Renal cortex interstitium (tissue), 11 donors: ENCODE results near the gene ADGRB3. TPM values are rescaled to one million over a fixed set of nuclear protein-coding genes. Genes with fewer than 3 reads are reported as not detected.
A peak's percentile ranks its signal among the peaks of the same experiment; 100 is the strongest.
"Not testable (repeated sequence)": the region's sequence is repeated elsewhere in the genome, so short reads cannot be mapped to it uniquely, and the experiment has no call there.

Experiments used
- DNase-seq, 11 donors: peaks; one replicate each; pipeline ENCODE4 v3.0.0-alpha.2; 2013; ENCODE audit warnings: low read depth in 9 of 11, low spot score in 4 of 11; ENCODE audit errors: extremely low read depth in 1 of 11
- polyA plus RNA-seq, 3 donors: library from polyadenylated mRNA; unstranded; fragments of 120-200 nt; gene quantifications; one replicate each; pipeline ENCODE4 v1.2.1, GENCODE V29; 2013; ENCODE audit not compliant: insufficient read length in 3 of 3

ADGRB3 gene
- polyA plus RNA-seq, 3 donors, result 3.3 to 3.6 (median 3.6) TPM

DNA sequence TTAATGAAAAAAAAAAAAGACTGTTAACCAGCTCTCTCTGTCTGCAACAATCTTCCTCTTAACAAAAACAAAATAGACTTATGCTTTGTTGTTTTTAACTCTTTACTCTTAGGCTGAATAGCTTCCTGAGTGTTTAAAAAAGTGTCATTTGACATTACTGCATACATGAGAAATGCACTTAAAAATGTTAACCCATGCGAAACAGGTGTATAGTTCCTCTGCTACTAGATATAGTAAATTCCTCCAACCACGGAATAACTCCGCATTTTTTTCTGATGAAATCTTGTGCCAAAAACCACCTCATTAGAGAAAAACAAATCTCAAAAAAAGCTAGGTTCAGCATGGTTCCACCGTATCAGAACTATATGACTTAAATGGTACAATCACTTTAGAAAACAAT, 426.0 kb downstream of the ADGRB3 start:
- DNase-seq, result peak in 1 of 11 donors; percentile 5

- DNase-seq, result no peak
Measured at GRCh38 chr6:69063401-69063800, 428.3 kb downstream of the ADGRB3 start.

DNA sequence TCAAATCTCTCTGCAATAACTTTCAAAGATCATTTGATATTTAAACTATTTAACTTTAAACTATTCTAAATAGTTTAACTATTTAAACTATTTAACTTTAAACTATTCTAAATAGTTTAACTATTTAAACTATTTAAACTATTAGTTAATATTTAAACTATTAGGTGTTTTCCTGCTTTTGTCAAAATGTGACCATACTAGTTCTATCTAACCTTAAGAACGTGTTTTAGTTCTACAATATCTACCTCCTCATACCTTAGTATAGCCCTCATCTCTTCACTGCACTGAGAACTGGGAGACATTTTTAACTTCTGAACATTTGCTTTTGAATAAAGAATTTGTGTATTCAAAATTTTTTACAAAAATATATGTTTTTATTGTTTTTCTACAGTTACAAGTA, 429.1 kb downstream of the ADGRB3 start:
- peak in 1 of 11 donors; percentile 3 for DNase-seq

- DNase-seq, result no peak
Measured at GRCh38 chr6:69069881-69070280, 434.8 kb downstream of the ADGRB3 start.

DNA sequence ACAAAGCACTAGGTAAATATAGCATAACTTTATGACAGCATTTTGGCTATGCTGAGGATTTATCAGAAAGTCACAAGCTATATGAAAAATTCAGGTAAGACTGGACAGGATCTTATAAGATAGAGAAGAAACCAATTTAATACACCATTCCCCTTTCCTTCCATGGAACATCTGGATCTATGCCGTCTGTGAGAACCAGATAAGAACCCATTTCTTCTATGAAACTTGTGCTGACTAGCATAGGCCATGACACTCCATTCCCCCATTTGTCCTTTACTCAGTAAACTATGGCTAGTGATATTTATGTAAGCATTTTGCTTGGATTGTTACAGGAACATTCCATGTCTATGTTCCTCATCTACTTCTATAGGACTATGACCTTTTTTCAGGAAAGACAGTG, 437.7 kb downstream of the ADGRB3 start:
- no peak for DNase-seq

- no peak for DNase-seq
Measured at GRCh38 chr6:69084746-69085335, 449.8 kb downstream of the ADGRB3 start.

DNA sequence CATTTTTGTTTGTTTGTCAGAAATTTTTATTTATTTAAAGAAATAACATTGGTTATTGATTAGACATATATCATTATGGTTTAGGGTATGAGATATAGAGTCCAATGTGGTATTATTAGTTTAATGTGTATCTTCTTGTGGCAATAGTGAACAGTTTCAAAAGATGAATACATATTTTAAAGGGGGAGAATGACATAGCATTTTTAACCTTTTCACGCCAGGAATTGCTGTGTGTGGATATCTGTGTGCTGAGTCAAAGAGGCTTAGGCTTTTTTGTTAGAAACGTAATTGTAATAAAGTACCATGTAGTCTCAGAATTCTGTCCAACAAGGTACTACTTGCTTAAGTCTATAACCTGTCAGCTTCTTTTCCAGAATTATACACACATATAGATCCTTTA, 451.6 kb downstream of the ADGRB3 start:
- DNase-seq, result no peak

DNA sequence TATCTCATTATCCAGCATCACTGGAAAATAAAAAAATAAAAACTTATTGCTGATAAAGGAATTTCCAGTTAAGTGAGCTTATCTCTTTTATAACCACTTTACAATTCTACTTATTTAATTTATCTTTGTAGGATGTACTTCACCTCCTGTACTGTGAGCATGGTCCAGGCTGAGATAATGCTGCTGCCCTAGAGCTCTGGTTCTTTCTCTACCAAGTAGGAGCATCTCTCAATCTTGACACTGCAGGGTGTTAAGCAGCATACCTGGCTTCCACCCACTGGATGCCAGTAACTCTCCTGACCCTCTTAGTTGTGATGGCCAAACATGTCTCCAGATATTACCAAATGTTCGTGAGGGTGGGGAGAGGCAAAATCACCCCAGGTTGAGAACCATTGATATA, 454.5 kb downstream of the ADGRB3 start:
- DNase-seq, result no peak

DNA sequence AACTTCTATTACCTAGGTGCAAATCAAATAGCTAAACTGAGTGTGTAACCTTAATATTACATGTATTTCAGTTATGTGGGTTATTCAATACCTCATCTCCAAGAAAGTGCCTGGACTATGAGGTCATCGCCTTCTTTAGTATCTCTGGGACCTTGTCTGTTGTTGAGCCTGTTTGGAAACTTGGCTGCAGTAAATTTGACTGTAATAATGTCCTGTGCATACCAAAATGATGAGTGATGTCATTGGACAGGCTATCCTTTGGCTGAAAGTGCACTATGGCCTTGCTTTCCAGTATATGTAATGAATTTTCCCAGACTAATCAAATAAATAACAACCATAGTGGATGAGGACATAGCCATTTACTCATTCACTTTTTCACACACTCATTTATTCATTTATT, 455.1 kb downstream of the ADGRB3 start:
- DNase-seq, result no peak

GRCh38 chr6:69096681-69097080, 461.6 kb downstream of the ADGRB3 start:
- DNase-seq, result no peak

GRCh38 chr6:69097948-69098347, 462.9 kb downstream of the ADGRB3 start:
- DNase-seq, result no peak

DNA sequence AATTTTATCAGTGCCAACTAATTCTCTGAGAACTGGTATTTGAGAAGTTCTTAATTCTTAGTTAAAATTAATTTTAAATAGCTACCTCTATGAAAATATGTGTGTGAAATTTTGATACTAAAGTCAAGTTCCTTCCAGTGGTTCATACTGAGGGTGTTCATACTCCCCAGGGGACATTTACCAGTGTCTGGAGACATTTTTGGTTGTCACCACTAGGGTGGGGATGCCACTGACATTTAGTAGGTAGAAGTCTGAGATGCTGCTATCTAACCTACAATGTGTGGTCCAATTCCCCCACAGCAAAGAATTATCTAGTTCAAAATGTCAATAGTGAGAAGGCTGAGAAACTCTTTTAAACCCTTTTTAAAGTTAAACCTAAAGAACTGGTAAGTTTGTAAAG, 463.8 kb downstream of the ADGRB3 start:
- no peak for DNase-seq

DNA sequence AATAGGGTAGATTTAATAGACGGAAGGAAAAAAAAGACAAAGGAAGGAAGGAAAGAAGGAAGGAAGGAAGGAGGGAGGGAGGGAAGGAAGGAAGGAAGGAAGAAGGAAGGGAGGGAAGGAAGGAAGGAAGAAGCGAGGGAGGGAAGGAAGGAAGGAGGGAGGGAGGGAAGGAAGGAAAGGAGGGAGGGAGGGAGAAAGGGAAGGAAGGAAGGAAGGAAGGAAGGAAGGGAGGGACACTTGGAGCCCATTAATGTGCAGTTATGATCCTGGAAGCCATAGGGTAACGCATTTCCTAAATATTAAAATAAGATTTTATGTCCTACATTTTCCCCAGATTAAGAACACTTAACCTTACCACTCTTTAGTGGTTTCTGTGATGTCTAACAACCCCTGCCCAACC, 465.7 kb downstream of the ADGRB3 start:
- no peak for DNase-seq

DNA sequence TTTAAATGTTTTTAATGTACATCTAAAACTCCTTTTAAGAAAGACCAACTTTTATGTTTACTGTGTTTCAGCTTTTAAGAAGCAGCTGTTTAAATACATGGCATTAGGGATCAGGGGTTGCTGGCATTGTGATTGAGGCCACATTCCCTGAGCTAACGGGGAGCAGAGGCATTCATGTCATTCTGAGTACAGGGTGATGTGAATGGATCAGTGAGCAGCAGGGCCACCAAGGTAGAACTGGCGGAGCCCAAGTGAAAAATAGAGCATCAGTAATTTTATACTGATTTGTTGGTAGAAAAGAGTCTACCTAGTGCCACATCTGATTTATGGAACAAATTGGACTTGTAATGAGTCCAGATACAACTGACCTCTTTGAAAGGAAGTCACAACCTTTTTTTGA, 467.3 kb downstream of the ADGRB3 start:
- no peak for DNase-seq

GRCh38 chr6:69105288-69105687, 470.2 kb downstream of the ADGRB3 start:
- no peak for DNase-seq

- no peak for DNase-seq
Measured at GRCh38 chr6:69106511-69106910, 471.4 kb downstream of the ADGRB3 start.

- no peak for DNase-seq
Measured at GRCh38 chr6:69111301-69111700, 476.2 kb downstream of the ADGRB3 start.

DNA sequence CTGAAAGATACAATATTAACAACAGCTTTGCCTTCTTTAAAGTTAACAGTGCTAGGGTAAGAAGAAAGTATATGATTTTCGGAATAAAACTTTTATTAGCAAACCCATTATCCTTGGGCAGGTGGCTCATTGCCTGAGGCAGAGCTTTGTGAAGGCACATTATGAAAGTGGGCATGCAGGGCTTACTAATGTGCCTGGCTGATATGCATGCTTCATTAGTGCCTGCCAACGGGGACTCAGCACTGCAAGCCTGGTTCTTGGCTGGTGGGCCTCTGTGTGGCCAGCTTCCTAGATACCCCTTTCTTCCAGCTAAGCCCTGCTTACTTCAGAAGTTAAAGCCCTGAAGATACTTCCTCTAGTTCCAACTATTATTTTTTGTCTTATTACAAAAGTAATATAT, 481.6 kb downstream of the ADGRB3 start:
- DNase-seq, result no peak

DNA sequence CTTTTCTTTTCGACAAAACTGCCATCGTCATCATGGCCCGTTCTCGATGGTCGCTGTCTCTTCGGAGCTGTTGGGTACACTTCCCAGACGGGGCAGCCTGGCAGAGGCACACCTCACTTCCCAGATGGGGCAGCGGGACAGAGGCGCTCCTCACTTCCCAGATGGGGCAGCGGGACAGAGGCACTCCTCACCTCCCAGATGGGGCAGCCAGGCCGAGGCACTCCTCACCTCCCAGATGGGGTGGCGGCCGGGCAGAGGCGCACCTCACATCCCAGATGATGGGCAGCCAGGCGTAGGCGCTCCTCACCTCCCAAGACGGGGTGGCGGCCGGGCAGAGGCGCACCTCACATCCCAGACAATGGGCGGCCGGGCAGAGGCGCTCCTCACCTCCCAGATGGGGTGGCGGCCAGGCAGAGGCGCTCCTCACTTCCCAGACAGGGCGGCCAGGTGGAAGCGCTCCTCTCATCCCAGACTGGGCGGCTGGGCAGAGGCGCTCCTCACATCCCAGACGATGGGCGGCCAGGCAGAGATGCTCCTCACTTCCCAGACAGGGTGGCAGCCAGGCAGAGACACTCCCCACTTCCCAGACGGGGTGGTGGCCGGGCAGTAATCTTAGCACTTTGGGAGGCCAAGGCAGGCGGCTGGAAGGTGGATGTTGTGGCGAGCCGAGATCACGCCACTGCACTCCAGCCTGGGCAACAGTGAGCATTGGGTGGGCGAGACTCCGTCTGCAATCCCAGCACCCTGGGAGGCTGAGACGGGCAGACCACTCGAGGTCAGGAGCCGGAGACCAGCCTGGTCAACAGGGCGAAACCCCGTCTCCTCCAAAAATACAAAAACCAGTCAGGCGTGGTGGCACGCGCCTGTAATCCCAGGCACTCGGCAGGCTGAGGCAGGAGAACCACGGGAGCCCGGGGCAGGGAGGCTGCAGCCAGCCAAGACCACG, 486.7 kb downstream of the ADGRB3 start:
- not testable (repeated sequence) for DNase-seq

GRCh38 chr6:69122407-69122773, 487.3 kb downstream of the ADGRB3 start:
- DNase-seq, result no peak

- DNase-seq, result no peak
Measured at GRCh38 chr6:69128411-69128810, 493.3 kb downstream of the ADGRB3 start.
